Activated effector memory CD4-positive, alpha-beta T cell treated with Interleukin-2 at 50 U/mL for 16 hours (primary cell): Measurements from ENCODE around the gene MUS81.
"Not testable (repeated sequence)": the region's sequence is repeated elsewhere in the genome, so short reads cannot be mapped to it uniquely, and the experiment has no call there.

ENCODE experiments used
- DNase-seq: peaks from one replicate; pipeline ENCODE4 v3.0.0-alpha.2; 2020

Gene MUS81

DNA sequence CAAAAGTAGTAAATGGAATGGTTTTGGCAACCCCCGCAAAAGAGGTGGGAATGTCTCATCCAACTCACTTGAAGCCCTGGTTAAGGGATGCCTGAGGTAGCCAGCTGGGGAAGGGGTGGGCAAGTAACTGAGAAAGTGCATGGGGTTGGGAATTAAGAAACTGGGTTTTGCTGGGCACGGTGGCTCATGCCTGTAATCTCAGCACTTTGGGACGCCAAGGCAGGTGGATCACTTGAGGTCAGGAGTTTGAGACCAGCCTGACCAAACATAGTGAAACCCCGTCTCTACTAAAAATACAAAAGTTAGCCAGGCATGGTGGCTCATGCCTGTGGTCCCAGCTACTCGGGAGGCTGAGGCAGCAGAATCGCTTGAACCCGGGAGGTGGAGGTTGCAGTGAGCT, 11.5 kb upstream of the MUS81 start:
- DNase-seq = not testable (repeated sequence)

DNA sequence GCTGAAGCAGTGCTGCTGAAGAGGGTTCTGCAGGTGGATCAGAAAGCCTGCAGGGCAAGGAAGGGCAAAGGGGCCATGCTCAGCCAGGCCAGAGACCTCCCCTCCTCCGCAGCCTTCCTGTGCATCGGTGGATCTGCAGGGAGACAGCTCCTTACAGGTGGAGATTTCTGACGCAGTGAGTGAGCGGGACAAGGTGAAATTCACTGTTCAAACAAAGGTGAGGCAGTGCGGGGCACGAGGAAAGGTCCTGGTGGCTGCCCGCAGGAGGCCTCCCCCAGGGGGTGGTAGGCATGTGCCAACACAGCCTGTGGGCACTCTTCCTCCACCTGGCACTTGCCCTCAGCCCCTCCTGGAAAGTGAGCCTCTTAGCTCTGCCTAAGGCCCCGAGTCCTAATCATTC, 10.9 kb upstream of the MUS81 start:
- DNase-seq = no peak

DNA sequence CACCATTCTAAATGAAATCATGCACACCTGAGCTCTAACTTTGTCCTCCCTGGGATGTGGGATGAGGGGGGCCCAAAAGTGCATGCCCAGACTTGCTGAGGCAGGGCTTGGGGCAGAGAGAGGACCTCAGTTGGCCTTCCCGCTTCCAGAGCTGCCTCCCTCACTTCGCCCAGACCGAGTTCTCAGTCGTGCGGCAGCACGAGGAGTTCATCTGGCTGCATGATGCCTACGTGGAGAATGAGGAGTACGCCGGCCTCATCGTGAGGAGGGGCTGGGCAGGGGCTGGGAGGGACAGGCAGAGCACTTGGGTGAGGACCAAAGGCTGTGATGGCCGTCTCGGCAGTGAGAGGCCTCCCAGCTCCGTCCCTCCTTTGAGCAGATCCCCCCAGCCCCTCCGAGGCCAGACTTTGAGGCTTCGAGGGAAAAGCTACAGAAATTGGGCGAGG, 10.4 kb upstream of the MUS81 start:
- no peak for DNase-seq

- DNase-seq = no peak
These were observed 9.8 kb upstream of the MUS81 start for GRCh38 chr11:65850217-65851082.

- DNase-seq = no peak
These were observed 9.1 kb upstream of the MUS81 start for GRCh38 chr11:65851083-65851579.

- no peak for DNase-seq
These were observed 8.3 kb upstream of the MUS81 start for GRCh38 chr11:65851811-65852507.

- DNase-seq = no peak
These were observed 7.6 kb upstream of the MUS81 start for GRCh38 chr11:65852508-65853245.

DNA sequence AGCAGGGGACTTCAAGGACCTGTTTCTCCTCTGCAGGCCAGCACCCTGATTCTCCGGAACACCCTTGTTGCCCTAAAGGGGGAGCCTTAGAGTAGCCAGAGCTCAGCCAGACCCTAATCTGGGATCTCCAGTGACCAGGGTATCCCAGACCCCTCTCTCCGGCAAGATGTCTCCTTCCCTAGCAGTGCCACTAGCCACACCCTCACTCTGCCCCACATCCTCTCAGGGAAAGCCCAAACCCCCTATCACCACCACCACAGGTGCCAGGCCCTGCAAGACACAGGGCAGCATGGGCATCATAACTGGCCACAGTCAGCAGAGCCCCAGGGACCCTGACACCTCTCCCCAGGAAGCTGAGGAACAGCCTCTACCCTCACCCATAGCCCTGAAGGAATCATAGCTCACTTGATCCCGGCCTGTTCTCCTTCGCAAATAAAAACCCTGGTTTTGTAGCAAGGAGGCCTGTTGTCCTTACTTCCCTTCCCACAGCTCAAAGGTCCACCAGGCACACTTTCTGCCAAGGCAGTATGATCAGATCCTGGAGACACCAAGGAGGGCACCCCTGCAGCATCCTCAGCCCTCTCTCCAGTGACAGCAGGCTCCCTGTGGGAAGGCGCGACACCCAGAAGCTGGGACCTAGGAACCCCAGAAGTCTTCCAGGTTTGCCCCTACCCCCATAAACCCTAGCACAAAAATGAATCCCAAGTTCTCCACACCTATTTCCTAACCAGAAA, 6.8 kb upstream of the MUS81 start:
- no peak for DNase-seq

- no peak for DNase-seq
These were observed 6.1 kb upstream of the MUS81 start for GRCh38 chr11:65854161-65854592.

DNA sequence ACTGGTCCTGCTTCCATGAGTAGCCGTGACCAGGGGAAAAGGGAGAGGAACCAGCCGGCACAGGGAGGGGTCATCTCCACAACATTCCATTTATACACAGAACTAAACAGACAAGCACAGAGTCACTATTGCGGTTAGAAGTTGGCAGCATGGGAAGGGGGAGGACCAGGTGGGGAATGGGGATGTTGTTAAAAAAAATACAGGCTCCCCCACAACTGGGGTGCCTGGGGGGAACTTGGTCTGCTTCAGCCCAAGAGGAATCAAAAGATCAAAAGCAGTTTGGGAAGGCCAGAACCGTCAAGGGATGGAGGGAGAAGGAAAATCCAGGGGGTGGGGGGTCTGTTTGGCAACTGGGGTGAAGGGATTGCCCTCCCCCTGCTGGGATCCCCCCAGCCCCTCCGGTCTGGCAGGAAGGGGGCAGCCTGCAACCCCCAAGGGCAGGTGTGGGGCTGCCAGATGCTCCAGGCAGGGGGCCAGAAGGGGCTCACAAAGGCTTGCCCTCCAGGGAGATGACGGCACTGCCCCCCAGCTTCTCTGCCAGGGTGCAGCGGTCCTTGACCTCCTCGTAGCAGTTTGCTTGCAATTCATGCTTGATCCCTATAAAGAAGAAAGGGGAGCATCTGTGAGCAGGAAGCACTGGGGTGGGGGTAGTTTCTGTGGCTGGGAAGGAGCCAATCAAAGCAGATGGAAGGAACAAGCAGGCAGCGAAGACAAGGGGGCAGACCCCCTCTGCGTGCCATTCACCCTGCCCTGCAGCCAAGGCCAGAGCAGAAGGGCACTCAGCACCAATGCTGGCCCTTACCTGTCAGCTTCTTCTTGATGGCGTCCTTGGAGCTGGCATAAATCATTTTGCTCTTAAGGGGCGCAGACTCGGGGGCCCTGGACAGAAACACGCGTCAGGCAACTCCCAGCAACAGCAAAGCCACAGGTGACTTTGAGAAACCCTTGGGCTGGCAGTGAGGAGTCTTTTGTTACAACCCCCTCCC, 5.1 kb upstream of the MUS81 start:
- DNase-seq = no peak

DNA sequence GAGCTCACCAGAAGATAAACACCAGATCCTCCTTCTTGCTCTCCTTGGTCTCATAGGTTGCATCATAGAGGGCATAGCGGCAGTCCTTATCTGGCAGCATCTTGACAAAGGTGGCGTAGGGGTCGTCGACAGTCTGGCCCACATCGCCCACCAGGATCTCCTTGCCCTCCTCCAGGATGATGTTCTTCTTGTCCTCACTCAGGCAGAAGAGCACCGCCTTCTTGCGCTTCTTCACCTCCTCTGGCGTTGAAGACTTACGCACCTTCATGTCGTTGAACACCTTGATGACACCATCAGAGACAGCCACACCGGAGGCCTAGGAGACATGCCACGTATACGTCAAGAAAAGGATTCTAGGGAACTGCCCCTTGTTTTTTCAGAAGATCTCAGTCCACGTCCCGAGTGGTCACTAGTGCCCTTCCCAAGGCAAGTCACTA, 4.3 kb upstream of the MUS81 start:
- no peak for DNase-seq

- peak; percentile 83 for DNase-seq
These were observed 3.3 kb upstream of the MUS81 start for GRCh38 chr11:65856689-65857499.

GRCh38 chr11:65857500-65857852, 2.8 kb upstream of the MUS81 start:
- DNase-seq = peak; percentile 64

DNA sequence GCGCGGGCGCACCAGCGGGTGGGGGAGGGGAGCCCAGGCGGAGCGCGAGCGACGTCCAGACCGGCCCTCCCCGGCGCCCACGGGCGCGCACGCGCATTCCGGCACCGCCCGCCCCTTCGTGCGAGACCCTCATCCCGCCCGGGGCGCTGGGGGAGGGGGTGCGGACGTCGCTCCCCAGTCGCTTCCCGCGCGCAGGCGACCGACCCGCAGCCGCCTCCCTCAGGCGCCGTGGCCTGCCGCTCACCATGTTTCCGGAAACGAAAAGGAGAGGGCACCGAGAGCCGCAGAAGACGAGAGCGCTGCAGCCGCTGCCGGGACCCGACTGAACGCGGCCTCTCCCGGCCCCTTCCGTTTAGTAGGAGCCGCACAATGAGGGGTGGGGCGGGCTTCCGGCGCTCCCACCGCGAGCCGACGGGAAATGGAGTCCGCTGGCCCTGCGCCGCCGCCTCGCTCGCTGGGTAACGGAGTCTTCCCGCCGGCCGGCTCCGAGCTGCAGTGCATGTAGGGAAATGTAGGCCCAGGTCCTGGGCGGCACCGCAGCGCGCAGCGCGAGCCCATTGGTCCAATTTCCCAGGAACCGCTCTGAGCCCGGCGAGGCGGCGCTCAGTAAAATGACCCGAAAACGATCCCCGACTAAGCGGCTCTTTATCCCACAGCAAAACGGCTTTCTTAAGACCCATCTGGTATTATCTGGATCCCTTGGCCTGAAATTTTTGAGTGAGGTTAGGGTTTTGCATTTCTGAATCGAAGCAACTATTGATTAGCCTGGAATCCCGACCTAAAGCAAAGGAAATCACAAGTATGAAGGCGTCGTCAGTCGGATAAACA, 2.2 kb upstream of the MUS81 start, which contains the start of gene CFL1:
TSS of gene CFL1 (minus strand) at position 328 of the 828 bp plus-strand sequence. CDS start at position 247, 81 bp downstream.
- peak; percentile 96 for DNase-seq

- DNase-seq = no peak
These were observed 1.5 kb upstream of the MUS81 start for GRCh38 chr11:65858681-65859087.

GRCh38 chr11:65859095-65859811, 980 bp upstream of the MUS81 start:
- peak; percentile 92 for DNase-seq

DNA sequence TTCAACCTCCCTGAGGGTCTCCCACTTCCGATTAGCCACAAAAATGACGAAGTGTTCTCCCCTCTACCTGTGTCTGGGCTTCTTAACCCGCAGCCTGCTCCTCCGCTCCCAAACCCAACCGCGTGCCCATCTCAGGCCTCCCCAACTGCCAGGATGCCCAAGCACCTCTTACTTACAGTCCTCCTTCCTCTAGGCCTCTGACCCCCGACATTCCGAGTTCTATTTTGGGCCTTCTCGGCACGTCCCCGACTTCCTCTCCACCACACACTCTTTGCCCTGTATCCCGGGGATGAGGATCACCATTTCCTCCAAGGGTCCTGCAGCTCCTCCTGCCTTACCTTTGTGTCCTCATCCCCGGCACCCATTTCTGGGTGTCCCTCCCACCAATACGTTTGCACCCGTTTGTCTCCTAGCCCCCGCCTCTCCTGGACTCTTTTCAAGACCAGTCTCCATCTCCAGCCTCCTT, 388 bp upstream of the MUS81 start:
- DNase-seq = no peak

DNA sequence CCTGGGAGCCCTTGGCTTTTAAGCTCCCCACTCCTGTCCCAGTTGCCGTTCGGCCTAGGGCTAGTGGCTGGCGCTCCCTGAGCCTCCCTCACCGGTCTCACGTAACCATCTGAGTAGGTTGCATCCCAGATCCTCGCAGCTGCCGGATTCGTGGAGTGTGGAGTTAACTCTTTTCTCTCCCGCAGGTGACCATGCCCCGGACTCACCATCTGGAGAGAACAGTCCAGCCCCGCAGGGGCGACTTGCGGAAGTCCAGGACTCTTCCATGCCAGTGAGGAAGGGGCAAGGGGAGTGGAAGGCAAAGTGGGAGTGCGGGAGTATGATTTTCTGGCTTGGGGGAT, 902 bp downstream of the MUS81 start:
- DNase-seq = no peak
